Stimulated activated CD4-positive, alpha-beta T cell treated with anti-CD3 and anti-CD28 coated beads, Interleukin-2, amount 100 ng/mL, for 24 hours (primary cell): ENCODE results near the gene VSX1.
A peak's percentile ranks its signal among the peaks of the same experiment; 100 is the strongest.

Experiments used
- DNase-seq, 2 donors: peaks; one replicate each; pipeline ENCODE4 v3.0.0-alpha.2; 2020

Gene VSX1

DNA sequence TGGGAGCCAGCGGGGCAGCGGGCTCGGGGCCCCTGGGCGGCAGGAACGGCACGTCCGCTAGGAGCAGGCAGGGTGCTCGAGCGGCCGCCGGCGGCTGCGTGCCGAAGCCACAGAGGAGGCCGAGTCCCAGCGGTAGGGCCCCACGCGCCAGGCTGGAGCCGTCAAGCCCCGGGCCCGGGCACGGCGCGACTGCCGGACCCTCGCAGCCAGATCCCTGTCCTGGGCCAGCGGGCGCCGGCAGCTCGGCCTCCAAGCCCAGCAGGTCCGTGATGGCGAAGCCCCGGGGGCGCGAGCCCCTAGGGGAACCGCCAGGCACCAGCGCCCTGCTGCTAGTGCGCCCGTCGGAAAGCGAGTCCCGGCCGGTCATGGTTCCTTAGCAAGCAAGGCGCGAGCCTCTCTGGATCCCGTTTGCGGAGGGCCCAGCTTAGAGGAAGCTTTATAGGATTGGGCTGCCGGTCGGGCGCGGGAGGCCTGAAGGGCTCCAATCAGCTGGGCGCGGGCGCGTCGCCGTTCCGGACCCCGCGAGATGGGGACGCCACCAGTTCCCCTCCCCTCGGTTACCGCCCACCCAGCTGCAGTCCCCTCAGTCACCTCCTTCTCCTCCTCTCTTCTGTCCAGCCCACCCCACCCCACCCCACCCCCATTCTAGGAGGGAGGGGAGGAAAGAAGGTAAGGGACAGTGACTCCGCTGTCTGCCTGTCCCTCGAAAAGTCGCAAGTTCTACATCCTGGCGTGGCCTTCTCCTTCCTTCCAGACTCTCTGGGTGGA lies at the start of gene VSX1:
Gene VSX1 (minus strand): TSS at position 412 of the 768 bp plus-strand sequence. CDS start 45 bp downstream, at position 367.
- DNase-seq = peak in 1 of 2 donors; percentile 12

DNA sequence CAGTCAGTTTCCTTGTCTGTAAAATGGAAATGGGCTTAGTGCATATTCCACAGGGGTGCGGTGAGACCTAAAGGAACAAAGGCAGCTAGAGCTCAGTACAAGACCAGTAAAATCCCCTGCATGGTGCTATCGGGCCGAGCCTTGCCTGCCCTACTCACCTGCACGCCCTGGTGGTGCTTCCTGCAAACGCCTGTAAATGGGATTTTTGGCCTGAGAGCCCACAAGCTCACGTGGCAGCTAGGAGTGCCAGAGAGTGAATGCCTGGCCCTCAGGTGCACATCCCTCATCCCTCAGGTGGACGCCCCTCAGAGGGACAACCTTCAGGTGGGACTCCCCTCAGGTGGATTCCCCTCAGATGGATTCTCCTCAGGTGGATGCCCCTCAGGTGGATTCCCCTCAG lies 48.0 kb upstream of the VSX1 start:
- DNase-seq = no peak

DNA sequence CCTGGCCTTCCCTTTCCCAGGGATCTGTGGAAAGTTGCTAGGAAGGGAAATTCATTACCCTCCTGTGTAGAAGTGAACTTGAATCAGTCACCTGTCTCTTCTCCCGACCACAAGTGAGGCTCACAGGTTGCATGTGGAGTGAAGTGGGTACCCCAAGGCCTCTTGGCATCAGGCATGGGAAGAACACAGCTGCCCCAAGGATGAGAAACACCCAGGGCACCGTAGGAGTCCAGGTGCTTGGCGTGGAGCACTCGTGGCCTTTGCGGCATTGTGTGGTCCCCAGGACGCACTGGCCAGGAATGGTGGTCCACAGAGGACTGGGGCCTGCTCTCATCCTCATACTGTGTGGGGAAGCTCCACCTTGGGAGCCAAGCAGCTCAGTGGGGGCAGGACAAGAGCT lies 47.5 kb upstream of the VSX1 start:
- DNase-seq = no peak

DNA sequence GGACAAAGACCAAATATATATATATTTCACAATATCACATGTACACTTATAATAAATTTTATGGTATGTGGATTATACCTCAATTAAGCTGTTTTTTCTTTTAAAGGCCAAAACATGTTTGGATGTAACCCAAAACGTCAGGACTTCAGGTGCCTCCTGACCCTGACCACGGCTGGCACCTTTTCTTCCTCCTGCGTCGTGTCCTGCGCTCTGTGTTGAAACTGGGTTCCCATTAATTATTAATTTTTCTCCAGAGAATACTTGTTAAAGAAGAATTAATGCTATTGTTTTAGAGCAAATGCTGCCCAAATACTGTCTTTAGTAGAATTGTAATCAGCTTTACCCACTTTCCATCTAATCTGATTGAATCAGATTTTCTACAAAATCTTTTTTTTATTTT lies 46.7 kb upstream of the VSX1 start:
- no peak for DNase-seq

DNA sequence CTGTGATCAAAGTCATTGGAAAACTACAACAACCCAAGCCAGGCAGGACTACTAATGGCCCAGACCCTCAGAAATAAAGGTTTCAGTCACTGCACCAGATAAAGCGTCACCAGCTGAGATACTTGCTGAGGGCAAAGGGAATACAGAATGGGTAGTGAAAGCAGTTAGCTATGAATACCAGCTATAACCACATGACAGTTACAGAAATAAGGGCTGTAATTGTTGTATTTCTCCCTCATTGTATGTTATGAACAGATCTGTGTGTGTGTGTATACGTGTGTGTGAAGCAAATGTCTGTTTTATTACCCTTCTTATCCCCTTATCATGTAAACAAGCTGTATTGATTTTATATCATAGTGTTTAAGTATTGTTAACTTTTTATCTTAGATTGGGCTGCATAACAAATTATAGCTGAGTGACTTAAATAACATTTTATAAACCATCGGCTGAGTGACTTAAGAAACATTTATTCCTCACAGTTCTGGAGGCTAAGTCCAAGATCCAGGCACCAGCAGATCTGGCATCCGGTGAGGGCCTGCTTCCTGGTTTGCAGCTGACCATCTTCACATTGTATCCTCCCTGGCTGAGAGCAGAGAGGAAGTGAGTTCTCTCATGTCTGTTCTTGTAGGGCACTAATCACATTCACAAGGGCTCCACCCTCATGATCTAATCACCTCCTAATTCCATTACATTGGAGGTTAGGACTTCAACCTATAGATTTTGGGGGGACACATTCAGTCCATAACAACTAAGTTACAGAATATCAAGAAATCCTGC lies 46.0 kb upstream of the VSX1 start:
- no peak for DNase-seq

DNA sequence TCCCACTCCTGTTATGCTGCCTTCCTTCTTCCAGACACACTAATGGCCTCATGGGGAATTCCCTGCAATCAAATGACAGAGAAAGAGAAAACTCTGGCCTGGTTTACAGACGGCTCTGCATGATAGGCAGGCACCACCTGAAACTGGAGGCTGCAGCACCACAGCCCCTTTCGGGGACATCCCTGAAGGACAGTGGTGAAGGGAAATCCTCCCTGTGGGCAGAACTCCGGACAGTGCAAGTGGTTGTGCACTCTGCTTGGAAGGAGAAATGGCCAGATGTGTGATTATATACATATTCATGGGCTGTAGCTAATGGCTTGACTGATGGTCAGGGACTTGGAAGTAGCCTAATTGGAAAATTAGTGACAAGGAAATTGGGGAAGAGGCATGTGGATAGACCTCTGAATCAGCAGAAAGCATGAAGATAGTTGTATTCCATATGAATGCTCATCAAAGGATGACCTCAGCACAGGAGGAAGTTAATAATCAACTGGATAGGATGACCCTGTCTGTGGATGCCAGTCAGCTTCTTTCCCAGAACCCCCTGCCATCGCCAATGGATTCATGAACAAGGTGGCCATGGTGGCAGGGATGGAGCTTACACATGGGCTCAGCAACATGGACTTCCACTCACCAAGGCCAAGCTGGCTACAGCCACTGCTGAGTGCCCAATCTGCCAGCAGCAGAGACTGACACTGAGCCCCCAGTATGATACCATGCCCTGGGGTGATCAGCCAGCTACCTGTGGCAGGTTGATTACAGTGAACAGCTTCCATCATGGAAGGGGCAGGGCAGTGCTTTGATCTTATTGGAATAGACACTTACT lies 44.5 kb upstream of the VSX1 start:
- no peak for DNase-seq

DNA sequence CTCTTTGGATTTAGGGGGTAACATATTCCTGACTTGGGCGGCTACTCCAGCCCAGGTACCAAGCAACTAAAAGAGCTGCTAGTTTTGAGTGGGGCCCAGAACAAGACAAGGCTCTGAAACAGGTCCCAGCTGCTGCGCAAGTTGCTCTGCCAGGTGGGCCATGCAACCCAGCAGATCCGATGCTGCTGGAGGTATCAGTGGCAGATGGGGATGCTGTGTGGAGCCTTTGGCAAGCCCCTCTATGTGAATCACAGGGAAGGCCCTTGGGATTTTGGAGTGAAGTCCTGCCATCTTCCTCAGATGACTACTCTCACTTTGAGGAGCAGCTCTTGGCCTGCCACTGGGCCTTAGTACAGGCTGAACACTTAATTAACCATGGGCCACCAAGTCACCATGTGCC lies 43.7 kb upstream of the VSX1 start:
- no peak for DNase-seq

DNA sequence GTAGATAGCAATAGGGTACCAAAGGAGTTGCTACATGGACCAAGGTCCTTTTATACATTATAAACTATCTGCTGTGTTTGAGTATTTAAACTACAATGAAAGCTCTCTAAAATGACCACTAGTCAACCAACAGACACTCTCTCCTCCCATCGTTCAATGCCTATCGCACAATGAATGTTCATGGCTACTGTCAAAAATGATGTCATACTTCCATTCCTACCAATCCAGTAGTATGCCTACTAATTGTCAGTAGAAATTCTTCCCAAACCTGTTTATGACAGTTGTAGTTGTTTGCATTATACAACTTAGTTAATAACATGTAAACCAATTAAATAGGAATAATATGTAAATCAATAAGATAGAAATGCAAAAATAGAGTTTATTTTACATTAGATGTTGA lies 39.0 kb upstream of the VSX1 start:
- DNase-seq = no peak

DNA sequence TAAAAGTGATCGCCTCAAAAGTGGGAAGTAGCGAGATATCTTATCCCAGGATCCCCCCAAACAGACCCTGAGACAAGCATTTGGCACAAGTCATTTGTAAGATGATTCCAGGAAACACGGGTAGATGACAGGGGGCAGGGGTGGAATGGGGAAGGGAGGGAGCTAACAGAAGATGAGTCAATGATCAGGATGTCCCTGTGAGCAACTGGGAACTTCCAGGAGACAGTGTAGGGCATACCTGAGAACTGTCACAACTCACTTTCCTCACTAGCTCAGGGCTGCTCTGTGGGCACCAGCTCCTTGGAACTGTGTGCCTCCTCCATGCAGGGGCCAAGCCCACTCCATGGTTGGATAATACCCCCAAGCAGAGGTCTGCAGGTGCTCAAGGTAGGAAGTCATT lies 38.5 kb upstream of the VSX1 start:
- no peak for DNase-seq

DNA sequence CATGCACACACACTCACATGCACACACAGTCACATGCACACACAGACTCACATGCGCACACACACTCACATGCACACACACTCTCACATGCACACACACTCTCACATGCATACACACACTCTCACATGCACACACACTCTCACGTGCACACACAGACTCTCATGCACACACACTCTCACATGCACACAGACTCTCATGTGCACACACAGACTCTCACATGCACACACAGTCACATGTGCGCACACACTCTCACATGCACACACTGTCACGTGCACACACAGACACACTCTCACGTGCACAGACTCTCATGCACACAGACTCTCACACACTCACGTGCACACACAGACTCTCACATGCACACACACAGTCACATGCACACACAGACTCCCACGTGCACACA lies 36.6 kb upstream of the VSX1 start:
- DNase-seq = no peak

DNA sequence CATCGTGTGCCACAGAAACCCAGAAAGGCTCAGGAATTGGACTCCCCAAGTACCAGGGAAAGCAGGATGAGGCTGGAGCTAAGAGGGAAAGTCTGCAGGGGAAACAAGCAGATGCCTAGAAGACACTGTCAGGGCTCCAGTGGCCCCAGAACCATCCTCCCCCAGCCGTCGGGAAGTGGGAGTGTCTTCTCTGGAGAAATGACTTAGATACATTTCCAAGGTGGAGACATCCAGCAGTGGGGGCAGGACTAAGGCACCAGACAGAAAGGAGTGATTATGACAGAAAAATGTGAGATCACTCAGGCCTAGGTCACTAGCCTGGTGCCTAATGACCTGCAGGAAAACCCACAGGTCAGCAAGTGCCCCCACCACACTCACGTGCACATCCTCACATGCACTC lies 36.0 kb upstream of the VSX1 start:
- DNase-seq = no peak

DNA sequence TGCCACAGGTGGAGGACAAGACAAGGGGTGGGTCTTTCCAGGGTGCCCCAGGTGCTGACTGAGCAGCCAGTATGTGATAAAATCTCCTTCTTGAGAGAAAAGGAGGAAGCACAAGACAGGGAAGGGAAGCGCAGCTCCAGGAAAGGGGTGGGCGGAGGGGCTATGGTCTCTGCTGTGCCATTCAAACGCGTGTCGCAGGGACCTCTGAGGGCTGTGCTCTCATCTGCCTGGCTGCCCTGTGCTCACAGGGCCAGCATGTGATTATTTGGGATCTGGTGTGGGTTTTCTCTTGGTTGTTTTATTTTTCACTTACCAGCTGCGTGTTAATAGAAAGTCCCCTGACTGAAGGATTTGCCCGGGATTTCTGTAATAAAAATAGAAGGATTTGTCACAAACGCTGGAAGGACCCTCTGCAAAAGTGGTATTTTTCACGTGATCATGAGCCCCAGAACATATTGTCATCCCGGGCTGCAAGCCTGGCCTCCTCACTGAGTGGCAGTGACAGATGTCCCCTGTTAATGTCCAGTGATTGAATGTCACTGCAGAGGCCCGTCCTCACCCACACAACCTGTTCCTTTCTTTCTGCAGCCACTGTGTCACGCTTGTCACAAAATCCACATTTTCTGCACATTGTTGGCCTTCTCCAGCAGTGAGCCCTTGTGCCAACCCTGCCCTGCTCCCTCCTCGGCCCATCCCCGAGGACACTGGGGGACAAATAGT lies 35.0 kb upstream of the VSX1 start:
- no peak for DNase-seq

DNA sequence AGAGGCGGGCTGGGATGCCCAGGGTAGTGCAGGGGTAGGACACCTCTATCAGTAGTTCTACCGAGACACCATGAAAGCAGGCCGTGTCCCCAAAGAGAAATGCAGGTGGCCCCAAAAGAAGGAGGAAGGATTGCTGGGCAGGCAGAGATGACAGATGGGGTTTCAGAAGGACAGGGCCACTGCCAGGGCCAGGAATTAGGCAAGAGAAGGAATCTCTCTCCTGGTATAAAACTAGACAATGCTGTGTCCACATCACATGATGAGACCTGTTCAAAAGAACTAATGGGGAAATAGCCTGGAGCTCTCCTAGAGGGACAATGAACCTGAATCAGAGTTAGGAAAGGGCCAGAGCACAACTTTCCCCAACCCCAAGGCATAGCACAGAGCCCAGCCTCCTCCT lies 21.6 kb upstream of the VSX1 start:
- no peak for DNase-seq

DNA sequence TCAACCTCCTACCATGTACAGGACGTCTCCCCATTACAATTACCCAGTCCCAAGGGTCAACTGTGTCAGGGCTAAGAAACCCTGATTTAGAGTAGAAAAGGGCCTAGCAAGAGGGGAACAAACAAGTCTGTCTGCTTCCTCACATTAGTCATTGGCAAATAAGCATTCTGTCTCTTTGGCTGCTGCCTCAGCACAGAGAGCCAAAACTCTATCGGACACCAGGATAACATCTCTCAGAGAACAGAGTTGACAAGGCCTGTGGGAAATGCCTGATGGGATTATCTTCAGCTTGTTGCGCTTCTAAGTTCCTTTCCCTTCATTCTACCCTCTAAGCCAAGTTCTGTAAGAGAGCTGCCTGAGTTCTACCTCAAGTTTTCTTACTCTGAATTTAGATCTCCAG lies 19.0 kb upstream of the VSX1 start:
- no peak for DNase-seq

DNA sequence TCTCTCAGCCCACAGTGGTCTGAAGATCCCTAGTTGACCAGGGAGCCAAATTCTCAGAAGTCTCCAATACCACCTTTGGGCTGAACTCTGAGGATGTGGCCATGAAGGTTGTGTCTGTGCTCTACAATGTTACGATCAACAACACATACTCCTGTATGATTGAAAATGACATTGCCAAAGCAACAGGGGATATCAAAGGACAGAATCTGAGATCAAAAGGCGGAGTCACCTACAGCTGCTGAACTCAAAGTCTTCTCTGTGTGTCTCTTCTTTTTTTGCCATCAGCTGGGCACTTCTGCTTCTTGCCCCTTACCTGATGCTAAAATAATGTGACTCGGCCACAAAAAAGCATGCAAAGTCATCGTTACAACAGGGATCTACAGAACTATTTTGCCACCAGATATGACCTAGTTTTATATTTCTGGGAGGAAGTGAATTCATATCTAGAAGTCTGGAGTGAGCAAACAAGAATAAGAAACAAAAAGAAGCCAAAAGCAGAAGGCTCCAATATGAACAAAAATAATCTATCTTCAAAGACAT lies 17.7 kb upstream of the VSX1 start:
- no peak for DNase-seq

DNA sequence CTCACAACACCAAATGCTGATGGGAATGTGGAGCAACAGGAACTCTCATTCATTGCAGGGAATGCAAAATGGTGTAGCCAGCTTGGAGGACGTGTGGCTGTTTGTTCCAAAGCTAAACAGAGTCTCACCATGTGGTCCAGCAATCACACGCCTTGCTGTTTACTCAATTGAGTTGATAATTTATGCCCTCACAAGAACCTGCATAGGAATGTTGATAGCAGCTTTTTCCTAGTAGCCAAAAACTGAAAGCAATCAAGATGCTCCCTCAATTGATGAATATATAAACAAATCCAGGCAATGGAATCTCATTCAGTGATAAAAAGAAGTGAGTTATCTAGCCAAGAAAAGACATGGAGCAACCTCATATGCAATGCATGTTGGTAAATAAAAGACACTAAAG lies 15.6 kb upstream of the VSX1 start:
- DNase-seq = no peak

DNA sequence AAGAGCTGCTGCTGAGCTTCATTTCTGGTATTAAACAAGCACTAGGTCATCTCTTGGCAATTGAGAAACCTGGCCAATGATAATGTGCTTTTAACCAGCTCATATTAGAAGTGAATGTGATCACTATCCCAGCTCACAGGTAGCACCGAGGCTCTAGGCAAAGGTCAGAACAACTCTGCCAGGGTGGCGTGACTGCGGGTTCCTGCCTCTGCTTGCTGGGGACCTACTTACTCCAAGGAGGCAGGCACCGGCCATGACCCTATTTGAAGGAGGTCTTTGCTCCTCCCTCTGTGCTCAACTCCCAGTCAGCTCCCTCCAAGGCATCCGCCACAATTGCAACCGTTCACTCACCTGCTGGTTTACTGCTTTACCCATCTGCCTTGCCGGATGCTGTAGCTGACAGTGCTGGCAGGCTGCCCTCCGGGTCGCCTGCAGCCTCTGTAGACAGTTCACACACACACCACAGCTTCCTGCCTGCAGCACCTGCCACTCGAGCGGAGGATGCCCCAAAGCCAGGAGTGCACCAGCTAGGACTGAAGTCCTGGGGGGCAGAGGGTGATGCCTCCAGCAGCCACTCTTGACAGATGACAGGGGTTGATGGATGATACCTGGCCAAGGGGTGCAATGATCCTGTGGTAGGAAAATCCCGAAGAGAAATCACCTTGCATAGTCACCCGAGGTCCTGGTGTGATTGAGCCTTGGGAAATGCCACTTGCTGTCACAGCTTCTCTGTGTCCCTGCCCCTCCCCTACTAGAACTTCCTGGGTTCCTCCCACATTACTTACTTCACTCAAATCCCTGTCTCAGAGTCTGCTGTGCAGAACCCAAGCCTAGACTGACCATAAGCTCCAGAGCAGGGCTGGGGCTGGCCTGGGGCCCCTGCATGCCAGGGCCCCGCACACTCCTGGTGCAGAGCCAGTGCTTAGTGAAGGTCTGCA lies 8.8 kb upstream of the VSX1 start:
- peak in 1 of 2 donors; percentile 58 for DNase-seq

DNA sequence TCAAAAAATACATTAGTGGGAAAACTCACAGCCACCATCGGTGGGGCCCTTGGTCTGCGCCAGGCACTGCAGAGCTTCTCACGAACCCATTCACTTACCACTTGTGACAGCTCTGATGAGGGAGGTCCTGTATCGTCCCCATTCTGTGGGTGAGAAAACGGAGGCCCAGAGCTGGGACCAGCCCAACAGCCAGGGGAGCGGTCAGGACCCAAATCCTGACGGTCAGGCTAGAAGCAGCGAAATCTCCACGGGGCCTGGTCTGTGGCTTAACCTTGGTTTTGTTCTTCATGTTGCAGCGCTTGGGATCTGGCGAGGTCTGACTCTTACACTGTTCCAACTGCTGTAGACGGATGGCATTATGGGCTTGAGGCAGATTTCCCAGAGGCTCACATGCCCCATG lies 7.7 kb upstream of the VSX1 start:
- DNase-seq = no peak

DNA sequence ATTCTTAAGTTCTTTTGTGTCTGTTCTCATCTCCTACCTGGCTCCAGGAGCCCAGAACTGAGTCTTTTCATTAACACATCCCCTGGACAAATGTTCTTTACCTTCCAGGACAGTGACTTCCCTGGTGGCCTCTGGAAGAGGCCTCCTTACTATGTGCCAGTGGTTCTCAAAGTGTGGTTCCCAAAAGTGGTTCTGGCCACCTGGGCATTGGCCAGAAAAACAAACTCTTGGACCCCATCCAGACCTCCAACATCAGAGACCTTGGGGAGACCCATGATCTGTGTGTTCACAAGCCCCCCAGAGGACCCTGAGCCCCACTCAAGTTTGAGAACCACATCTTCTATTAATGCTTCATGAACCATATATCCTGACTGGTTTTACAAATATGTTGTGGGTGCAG lies 7.2 kb upstream of the VSX1 start:
- peak in 1 of 2 donors; percentile 6 for DNase-seq

DNA sequence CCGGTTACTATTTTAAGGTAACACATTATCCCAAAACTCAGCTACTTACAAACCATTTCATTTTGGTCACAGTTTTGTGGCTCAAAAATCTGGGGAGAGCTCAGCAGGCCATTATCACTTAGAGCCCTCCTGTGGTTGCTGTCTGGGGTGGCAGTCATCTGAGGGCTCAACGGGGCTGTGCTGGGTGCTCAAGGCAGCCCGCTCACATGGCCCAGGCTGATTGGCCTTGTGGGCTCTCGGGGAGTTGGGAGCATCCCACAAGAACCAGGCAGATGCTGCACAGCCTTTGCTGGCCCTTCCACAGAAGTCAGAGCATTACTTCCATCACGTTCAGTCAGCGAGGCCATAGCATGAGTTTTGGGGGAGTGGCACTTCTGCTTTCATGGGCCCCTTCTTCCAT lies 6.3 kb upstream of the VSX1 start:
- DNase-seq = no peak

DNA sequence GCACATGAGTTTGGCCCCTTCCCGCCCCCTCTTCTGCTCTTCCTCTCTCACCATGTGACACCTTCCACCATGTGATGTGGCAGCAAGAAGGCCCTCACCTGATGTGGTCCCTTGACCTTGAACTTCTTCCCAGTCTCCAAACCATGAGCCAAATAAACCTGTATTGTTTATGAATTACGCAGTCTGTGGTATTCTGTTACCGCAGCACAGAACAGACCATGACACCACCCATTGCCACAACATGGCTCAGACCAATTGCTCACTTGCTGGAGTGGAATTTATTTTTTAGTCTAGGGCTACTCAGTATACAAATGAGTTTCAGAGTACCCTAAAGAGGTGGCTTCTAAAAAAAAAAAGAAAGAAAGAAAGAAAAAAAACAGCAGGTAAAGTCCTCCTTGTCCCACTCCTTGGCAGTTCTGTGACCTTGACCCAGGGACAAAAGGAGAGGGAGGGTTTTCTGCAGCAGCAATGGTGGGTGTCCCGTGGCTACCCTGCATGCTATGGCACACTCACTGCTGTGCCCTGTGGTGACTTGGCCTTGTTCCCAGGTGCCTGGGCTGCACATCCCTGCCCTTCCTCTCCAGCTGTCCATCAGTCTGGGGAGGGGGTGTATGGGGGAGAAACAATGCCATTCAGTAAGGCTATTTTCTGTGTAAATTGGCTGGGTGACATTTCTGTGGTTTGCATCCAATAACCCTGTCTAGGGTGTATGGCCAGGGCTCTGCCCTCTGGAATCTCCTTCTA lies 5.4 kb upstream of the VSX1 start:
- DNase-seq = peak in 1 of 2 donors; percentile 8
